Endothelial cell (in vitro differentiated cells): ENCODE measurements around the gene DNAJC15. TPM values are rescaled to one million over a fixed set of nuclear protein-coding genes. Genes with fewer than 3 reads are reported as not detected.
"Not testable (repeated sequence)": the region's sequence is repeated elsewhere in the genome, so short reads cannot be mapped to it uniquely, and the experiment has no call there.

Experiments used
- DNase-seq: peaks from one replicate; pipeline ENCODE4 v3.0.0; 2021; ENCODE audit warnings: low spot score
- H3K27ac Mint-ChIP-seq: one replicate; pipeline ENCODE4 v1.8.0; 2021; ENCODE audit warnings: mixed read lengths, inconsistent platforms; ENCODE audit not compliant: unreplicated experiment
- H3K27me3 Mint-ChIP-seq: one replicate; pipeline ENCODE4 v1.8.0; 2021; ENCODE audit warnings: mild to moderate bottlenecking, moderate library complexity, mixed read lengths, inconsistent platforms; ENCODE audit not compliant: unreplicated experiment
- H3K36me3 Mint-ChIP-seq: one replicate; pipeline ENCODE4 v1.8.0; 2021; ENCODE audit warnings: mild to moderate bottlenecking, low read depth, mixed read lengths, inconsistent platforms; ENCODE audit not compliant: unreplicated experiment
- H3K4me1 Mint-ChIP-seq: one replicate; pipeline ENCODE4 v1.8.0; 2021; ENCODE audit warnings: mild to moderate bottlenecking, mixed read lengths, inconsistent platforms; ENCODE audit not compliant: unreplicated experiment
- H3K4me3 Mint-ChIP-seq: one replicate; pipeline ENCODE4 v1.8.0; 2021; ENCODE audit warnings: mild to moderate bottlenecking, mixed read lengths, inconsistent platforms; ENCODE audit not compliant: unreplicated experiment
- H3K9me3 Mint-ChIP-seq: one replicate; pipeline ENCODE4 v1.8.0; 2021; ENCODE audit warnings: mixed read lengths, inconsistent platforms; ENCODE audit not compliant: unreplicated experiment
- CTCF ChIP-seq: fragments of 200-600 bp; sonication (generic); IDR thresholded peaks from one replicate; pipeline ENCODE4 v1.5.0; 2021; ENCODE audit warnings: antibody characterized with exemption; ENCODE audit not compliant: unreplicated experiment
- total RNA-seq: library from RNA; stranded (reverse); fragmentation: NEBNext Ultra II Directional; extraction: Animal tissue kit (Norgen Biotek cat#: 25700); gene quantifications from one replicate; pipeline ENCODE4 v1.2.1, GENCODE V29; 2021; ENCODE audit not compliant: unreplicated experiment

DNAJC15 gene
- total RNA-seq, 1 donor from 2014 or later = 13.9 TPM

DNA sequence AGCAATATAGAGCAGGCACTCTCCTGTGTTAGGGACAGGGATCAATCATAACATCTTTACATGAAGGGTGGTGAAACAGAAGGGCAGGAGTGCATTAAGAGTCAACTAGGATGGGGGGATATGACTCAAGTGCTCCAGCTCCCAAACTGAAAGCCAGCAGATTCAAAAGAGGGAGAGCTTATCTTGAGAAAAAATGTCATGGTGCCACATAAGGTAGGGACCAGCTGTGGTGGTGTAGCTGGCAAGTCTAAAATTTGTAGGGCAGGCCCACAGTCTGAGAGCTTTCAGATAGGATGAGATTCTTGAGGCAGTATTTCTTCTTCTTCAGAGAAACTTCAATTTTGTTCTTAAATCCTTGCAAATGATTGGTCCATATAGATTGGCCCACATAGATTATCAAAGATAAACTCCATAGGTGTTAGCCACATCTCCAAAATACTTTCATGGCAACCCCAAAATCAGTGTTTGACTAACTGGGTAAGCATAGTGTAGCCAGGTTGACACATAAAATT is 19.1 kb downstream of the DNAJC15 start:
- TF ChIP-seq CTCF = no peak
- Mint-ChIP-seq H3K36me3 (peaks cover 3% of the 10 kb centered on the region), H3K27ac (no peak overlapping the region), H3K4me1 (no peaks in the 10 kb centered on the region), H3K27me3 (no peaks in the 10 kb centered on the region), H3K9me3 (no peaks in the 10 kb centered on the region), H3K4me3 (no peak overlapping the region)
- DNase-seq = no peak

GRCh38 chr13:43044720-43045301 is 21.4 kb downstream of the DNAJC15 start:
- TF ChIP-seq CTCF = no peak
- H3K36me3 Mint-ChIP-seq = peaks cover 3% of the 10 kb centered on the region
- H3K9me3 Mint-ChIP-seq = no peaks in the 10 kb centered on the region
- H3K4me1 Mint-ChIP-seq = no peaks in the 10 kb centered on the region
- H3K4me3 Mint-ChIP-seq = no peak overlapping the region
- H3K27me3 Mint-ChIP-seq = no peaks in the 10 kb centered on the region
- no peak overlapping the region for H3K27ac Mint-ChIP-seq
- no peak for DNase-seq

DNA sequence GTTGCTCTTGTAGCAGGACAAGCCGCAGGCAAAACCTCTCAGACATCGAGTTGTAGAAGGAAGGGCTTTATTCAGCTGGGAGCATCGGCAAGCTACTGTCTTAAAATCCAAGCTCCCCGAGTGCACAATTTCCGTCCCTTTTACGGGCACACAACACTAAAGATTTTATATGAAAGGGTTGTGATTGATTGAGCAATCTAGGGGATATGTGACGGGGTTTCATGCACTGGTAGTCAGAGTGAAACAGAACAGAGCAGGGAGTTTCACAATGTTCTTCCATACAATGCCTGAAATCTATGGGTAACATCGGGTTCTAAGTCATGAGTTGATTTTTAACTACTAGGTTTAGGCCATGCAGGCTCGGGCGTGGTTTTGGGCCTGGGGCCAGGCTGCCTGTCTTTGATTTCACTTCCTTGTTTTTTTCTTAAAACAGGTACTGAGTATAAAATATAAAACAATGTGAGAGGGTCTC is 22.0 kb downstream of the DNAJC15 start:
- not testable (repeated sequence) for H3K27ac Mint-ChIP-seq, H3K4me1 Mint-ChIP-seq, H3K27me3 Mint-ChIP-seq, DNase-seq, H3K4me3 Mint-ChIP-seq, H3K9me3 Mint-ChIP-seq, H3K36me3 Mint-ChIP-seq

DNA sequence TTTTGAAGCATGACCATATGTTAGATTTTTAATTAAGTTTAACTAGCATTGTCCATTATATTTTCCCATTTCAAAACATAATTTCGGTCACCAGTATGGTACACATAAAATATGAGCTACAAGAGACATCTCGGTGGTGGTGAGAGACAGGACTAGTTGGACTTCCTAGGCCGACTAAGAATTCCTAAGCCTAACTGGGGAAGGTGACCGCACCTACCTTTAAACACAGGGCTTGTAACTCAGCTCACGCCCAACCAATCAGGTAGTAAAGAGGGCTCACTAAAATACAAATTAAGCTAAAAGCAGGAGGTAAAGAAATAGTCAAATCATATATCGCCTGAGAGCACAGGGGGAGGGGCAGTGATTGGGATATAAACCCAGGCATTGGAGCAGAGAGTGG is 22.9 kb downstream of the DNAJC15 start:
- H3K27me3 Mint-ChIP-seq = no peaks in the 10 kb centered on the region
- no peak for DNase-seq
- no peaks in the 10 kb centered on the region for H3K4me1 Mint-ChIP-seq
- H3K9me3 Mint-ChIP-seq = no peaks in the 10 kb centered on the region
- TF ChIP-seq CTCF = no peak
- no peaks in the 10 kb centered on the region for H3K36me3 Mint-ChIP-seq
- no peak overlapping the region for H3K27ac Mint-ChIP-seq
- no peak overlapping the region for H3K4me3 Mint-ChIP-seq

GRCh38 chr13:43054803-43055802 is 31.7 kb downstream of the DNAJC15 start:
- H3K36me3 Mint-ChIP-seq = peaks cover 10% of the 10 kb centered on the region
- H3K27me3 Mint-ChIP-seq = peaks cover 3% of the 10 kb centered on the region
- TF ChIP-seq CTCF = no peak
- DNase-seq = peak; percentile 5
- no peaks in the 10 kb centered on the region for H3K9me3 Mint-ChIP-seq
- no peak overlapping the region for H3K4me3 Mint-ChIP-seq
- peaks cover 29% of the 10 kb centered on the region for H3K4me1 Mint-ChIP-seq
- H3K27ac Mint-ChIP-seq = no peak overlapping the region
